ENCODE data around the gene NFATC1.

Gene NFATC1

GRCh38 chr18:79424880-79425568 is 29.3 kb downstream of the NFATC1 start:
- H3K9ac ChIP-seq (ENCODE audit: low read length): no peak overlapping the region
- H3K36me3 ChIP-seq (ENCODE audit: control insufficient read depth, insufficient read depth, low read length): peaks cover 6% of the 10 kb centered on the region
- no peak overlapping the region for H3K27ac ChIP-seq (ENCODE audit: low read depth, low read length)
- no peaks in the 10 kb centered on the region for H3K27me3 ChIP-seq (ENCODE audit: control insufficient read depth, insufficient read depth, low read length)
- no peak overlapping the region for H3K4me3 ChIP-seq (ENCODE audit: low read length)
- peaks cover 8% of the 10 kb centered on the region for H3K4me1 ChIP-seq (ENCODE audit: control insufficient read depth, insufficient read depth, low read length)

DNA sequence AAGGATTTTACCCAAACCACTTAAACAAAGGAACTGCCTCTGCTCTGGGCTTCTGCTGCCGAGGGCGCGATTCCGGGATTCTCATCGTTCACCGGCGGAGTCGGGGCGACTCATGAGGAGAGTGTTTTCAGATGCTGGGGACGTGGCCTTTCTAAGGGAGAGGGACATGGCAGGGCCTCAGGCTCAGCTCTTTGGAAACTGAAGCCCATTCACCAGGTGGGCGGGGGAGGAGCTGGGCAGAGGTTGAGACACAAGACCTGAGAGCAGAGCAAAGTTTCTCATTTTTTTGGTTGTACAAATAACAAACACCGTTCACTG is 29.8 kb downstream of the NFATC1 start:
- no peak overlapping the region for H3K27ac ChIP-seq (ENCODE audit: low read depth, low read length)
- peaks cover 8% of the 10 kb centered on the region for H3K4me1 ChIP-seq (ENCODE audit: control insufficient read depth, insufficient read depth, low read length)
- peaks cover 3% of the 10 kb centered on the region for H3K36me3 ChIP-seq (ENCODE audit: control insufficient read depth, insufficient read depth, low read length)
- no peaks in the 10 kb centered on the region for H3K27me3 ChIP-seq (ENCODE audit: control insufficient read depth, insufficient read depth, low read length)
- no peak overlapping the region for H3K9ac ChIP-seq (ENCODE audit: low read length)
- H3K4me3 ChIP-seq (ENCODE audit: low read length): no peak overlapping the region

DNA sequence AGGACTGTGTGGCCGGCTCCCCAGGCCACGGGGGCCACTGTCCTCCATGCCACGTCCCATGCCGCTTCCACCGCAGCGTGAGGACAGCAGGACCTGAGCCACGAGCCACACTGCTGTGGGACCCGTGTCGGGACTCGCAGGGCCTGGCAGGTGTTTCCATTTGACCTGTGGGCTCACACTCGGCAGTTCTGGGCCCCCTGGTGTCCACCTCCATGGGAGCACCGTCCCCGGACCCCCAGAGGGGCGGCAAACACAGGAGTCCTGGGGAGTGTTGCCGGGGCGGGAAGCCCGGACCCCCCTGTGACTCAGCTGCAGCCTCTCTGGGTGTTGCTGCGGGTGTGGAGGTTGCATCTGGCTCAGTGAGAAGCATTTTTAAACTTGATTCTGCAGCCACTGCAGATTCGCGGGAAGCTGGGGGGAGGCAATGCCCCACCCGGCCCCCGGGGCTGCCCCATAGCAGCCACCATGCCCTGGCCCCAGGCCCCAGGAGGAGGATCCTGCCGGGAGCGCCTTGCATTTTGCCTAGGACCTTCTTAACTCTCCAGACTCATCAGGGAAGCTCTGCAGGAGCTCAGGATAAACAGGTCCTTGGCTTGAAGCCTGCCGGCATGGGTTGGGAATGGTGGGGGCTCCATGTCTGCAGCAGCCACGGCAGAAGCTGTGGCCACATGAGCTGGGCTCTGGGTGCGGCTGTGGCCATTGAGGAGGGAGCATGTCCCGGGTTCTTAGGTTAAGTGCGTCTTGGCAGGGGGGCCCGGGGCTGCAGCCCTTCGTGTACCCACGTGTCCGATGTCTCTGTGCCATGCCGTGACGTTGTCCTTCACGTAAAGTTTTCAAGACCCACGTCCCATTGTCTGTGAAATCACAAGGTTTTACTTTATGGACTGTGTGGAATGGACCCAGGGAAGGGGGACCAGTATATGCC is 30.9 kb downstream of the NFATC1 start:
- H3K4me3 ChIP-seq (ENCODE audit: low read length): no peak overlapping the region
- H3K9ac ChIP-seq (ENCODE audit: low read length): no peak overlapping the region
- H3K27me3 ChIP-seq (ENCODE audit: control insufficient read depth, insufficient read depth, low read length): no peaks in the 10 kb centered on the region
- no peaks in the 10 kb centered on the region for H3K36me3 ChIP-seq (ENCODE audit: control insufficient read depth, insufficient read depth, low read length)
- H3K27ac ChIP-seq (ENCODE audit: low read depth, low read length): no peak overlapping the region
- H3K4me1 ChIP-seq (ENCODE audit: control insufficient read depth, insufficient read depth, low read length): peaks cover 8% of the 10 kb centered on the region

DNA sequence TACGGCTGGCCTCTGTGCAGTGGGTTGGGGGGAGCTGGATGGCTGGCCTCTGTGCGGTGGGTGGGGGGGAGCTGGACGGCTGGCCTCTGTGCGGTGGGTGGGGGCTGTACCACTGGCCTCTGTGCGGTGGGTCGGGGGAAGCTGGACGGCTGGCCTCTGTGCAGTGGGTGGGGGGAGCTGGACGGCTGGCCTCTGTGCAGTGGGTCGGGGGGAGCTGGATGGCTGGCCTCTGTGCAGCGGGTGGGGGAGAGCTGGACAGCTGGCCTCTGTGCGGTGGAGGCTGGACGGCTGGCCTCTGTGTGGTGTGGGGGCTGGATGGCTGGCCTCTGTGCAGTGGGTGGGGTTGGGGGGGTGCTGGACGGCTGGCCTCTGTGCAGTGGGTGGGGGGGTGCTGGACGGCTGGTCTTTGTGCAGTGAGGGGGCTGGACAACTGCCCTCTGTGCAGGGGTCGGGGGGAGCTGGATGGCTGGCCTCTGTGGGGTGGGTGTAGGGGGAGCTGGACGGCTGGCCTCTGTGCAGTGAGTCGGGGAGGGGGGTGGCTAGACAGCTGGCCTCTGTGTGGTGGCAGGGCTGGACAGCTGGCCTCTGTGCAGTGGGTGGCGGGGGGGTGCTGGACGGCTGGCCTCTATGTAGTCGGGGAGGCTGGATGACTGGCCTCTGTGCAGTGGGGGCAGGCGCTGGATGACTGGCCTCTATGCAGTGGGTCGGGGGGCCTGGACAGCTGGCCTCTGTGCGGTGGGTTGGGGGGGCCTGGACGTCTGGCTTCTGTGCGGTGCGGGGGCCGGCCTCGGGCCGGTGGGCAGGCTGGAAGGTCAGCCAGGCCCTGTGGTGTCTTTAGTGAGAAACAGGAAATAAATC is 31.9 kb downstream of the NFATC1 start:
- Histone ChIP-seq H3K4me3 (ENCODE audit: low read length) (no peak overlapping the region), H3K4me1 (ENCODE audit: control insufficient read depth, insufficient read depth, low read length) (peaks cover 8% of the 10 kb centered on the region), H3K27me3 (ENCODE audit: control insufficient read depth, insufficient read depth, low read length) (no peaks in the 10 kb centered on the region), H3K36me3 (ENCODE audit: control insufficient read depth, insufficient read depth, low read length) (no peaks in the 10 kb centered on the region), H3K9ac (ENCODE audit: low read length) (no peak overlapping the region), H3K27ac (ENCODE audit: low read depth, low read length) (no peak overlapping the region)

DNA sequence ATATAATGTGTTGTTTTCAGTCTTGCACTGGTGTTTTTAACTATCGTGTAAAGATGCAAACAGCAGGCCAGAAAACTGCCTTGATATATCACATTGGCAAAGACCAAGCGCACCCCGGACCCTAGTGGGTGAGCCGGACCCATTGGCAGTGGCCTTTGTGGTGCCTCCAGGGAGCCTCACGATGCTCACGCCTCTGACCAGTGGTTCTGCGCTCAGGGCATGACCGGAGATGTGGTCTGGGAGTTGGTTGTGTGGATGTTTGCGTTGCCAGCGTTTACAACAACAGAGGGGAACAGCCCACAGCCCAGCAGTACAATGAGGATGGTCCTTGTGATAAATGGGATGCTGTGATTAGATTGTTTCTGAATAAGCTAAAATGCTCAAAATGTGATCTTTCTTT is 32.6 kb downstream of the NFATC1 start:
- Histone ChIP-seq H3K9ac (ENCODE audit: low read length) (no peak overlapping the region), H3K4me1 (ENCODE audit: control insufficient read depth, insufficient read depth, low read length) (peaks cover 8% of the 10 kb centered on the region), H3K27ac (ENCODE audit: low read depth, low read length) (no peak overlapping the region), H3K4me3 (ENCODE audit: low read length) (no peak overlapping the region), H3K27me3 (ENCODE audit: control insufficient read depth, insufficient read depth, low read length) (no peaks in the 10 kb centered on the region), H3K36me3 (ENCODE audit: control insufficient read depth, insufficient read depth, low read length) (no peaks in the 10 kb centered on the region)

- H3K36me3 ChIP-seq (ENCODE audit: control insufficient read depth, insufficient read depth, low read length): no peaks in the 10 kb centered on the region
- H3K4me3 ChIP-seq (ENCODE audit: low read length): no peak overlapping the region
- no peak overlapping the region for H3K9ac ChIP-seq (ENCODE audit: low read length)
- H3K4me1 ChIP-seq (ENCODE audit: control insufficient read depth, insufficient read depth, low read length): peaks cover 8% of the 10 kb centered on the region
- no peaks in the 10 kb centered on the region for H3K27me3 ChIP-seq (ENCODE audit: control insufficient read depth, insufficient read depth, low read length)
- no peak overlapping the region for H3K27ac ChIP-seq (ENCODE audit: low read depth, low read length)
Measured at GRCh38 chr18:79429381-79429780, 33.7 kb downstream of the NFATC1 start.

DNA sequence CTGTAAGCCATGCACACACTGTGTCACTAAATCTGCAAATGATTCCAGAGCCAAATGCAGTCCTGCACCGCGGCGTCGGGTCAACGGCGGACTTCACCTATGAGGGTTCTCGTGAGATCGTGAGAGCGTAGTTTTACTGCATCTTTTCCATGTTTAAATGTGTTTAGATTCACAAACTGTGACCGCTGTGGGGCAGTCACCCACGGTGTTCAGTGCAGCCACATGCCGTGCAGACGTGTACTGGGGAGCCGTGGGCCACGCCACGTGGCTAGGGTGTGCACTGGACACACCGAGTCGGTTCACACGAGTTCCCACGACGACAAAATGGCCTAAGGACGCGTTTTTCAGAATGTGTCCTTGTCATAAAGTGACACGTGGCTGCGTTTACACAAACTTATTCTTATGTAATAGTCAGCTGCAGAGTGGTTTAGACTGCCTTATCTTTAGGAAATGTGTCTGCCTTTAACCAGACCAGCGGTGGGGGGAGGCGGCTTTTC is 34.1 kb downstream of the NFATC1 start:
- no peaks in the 10 kb centered on the region for H3K27me3 ChIP-seq (ENCODE audit: control insufficient read depth, insufficient read depth, low read length)
- no peaks in the 10 kb centered on the region for H3K36me3 ChIP-seq (ENCODE audit: control insufficient read depth, insufficient read depth, low read length)
- no peak overlapping the region for H3K27ac ChIP-seq (ENCODE audit: low read depth, low read length)
- no peak overlapping the region for H3K4me3 ChIP-seq (ENCODE audit: low read length)
- H3K9ac ChIP-seq (ENCODE audit: low read length): no peak overlapping the region
- peaks cover 8% of the 10 kb centered on the region for H3K4me1 ChIP-seq (ENCODE audit: control insufficient read depth, insufficient read depth, low read length)

DNA sequence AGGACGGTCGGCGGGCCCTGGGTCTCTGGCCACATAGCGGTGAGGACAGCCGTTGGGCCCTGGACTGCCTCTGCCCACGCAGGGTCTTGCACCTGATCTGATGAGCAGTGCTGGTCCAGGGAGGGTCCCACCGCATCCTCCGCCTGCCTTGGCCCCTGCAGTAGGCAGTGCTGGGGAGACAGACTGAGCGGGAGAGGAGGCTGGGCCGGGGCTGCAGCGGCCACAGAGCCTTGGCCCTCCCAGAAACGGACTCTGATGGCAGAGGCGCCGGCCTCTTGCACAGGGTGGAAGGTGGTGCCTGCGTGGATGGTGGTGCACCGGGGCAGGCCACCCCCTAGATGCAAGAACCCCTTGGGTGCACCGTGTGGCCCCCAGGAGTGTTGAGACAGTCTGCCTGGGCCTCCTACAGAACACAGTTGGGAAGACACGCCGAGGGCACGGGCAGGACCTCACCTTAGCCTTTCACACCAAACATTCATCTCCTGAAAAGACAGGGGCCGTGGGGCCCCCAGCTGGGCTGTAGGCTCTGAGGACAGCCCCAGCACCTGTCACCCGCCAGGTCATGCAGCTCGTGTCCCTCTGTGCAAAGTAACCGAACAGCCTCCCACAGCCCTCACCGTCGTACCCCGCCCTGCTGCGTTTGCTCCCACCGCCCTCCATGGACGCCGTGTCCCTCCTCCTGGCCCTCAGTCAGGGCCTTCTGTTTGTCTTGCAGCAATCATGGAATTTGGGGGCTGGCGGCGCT is 36.8 kb downstream of the NFATC1 start:
- Histone ChIP-seq H3K9ac (ENCODE audit: low read length) (no peak overlapping the region), H3K27me3 (ENCODE audit: control insufficient read depth, insufficient read depth, low read length) (no peaks in the 10 kb centered on the region), H3K4me3 (ENCODE audit: low read length) (no peak overlapping the region), H3K4me1 (ENCODE audit: control insufficient read depth, insufficient read depth, low read length) (no peaks in the 10 kb centered on the region), H3K27ac (ENCODE audit: low read depth, low read length) (no peak overlapping the region), H3K36me3 (ENCODE audit: control insufficient read depth, insufficient read depth, low read length) (no peaks in the 10 kb centered on the region)

- no peaks in the 10 kb centered on the region for H3K36me3 ChIP-seq (ENCODE audit: control insufficient read depth, insufficient read depth, low read length)
- H3K27me3 ChIP-seq (ENCODE audit: control insufficient read depth, insufficient read depth, low read length): no peaks in the 10 kb centered on the region
- no peak overlapping the region for H3K9ac ChIP-seq (ENCODE audit: low read length)
- H3K4me3 ChIP-seq (ENCODE audit: low read length): no peak overlapping the region
- H3K4me1 ChIP-seq (ENCODE audit: control insufficient read depth, insufficient read depth, low read length): no peaks in the 10 kb centered on the region
- no peak overlapping the region for H3K27ac ChIP-seq (ENCODE audit: low read depth, low read length)
Measured at GRCh38 chr18:79433431-79433830, 37.7 kb downstream of the NFATC1 start.

- H3K36me3 ChIP-seq (ENCODE audit: control insufficient read depth, insufficient read depth, low read length): no peaks in the 10 kb centered on the region
- H3K27me3 ChIP-seq (ENCODE audit: control insufficient read depth, insufficient read depth, low read length): no peaks in the 10 kb centered on the region
- H3K4me1 ChIP-seq (ENCODE audit: control insufficient read depth, insufficient read depth, low read length): peaks cover 5% of the 10 kb centered on the region
- H3K9ac ChIP-seq (ENCODE audit: low read length): no peak overlapping the region
- no peak overlapping the region for H3K27ac ChIP-seq (ENCODE audit: low read depth, low read length)
- no peak overlapping the region for H3K4me3 ChIP-seq (ENCODE audit: low read length)
Measured at GRCh38 chr18:79434607-79435401, 39.1 kb downstream of the NFATC1 start.

DNA sequence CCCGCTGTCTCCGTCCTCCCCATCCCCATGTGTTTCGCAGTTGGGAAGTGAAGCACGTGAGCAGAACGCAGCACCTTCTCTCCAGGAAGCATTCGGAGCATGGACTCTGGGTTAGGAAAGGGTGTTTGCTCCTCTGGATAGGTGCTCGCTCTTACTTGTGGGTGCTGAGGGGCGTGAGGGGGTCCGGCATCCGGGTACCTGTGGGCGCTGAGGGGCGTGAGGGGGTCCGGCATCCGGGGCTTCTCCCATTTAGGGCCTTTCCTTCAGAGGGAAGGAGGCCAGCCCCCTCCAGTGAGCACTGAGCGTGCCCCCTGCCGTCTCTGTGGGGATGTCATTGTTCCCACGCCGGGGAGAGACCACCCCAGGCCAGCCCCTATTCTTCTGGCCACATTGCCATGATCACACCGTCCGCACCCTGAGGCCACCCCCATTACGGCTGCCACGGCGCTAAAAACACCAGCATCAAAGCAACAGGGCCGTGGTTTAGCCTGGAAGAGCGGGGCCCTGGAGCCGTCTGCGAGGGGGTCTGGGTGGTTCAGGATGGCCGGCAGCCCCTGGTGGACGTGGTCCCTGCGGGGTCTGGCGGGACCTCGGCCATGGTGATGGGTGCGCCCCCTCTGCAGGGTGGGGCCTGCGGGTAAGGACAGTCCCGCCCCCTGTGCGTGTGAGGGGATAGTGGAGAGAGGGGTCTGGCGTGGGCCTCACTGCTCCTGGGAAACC is 41.0 kb downstream of the NFATC1 start:
- H3K4me3 ChIP-seq (ENCODE audit: low read length): no peak overlapping the region
- no peak overlapping the region for H3K27ac ChIP-seq (ENCODE audit: low read depth, low read length)
- peaks cover 5% of the 10 kb centered on the region for H3K4me1 ChIP-seq (ENCODE audit: control insufficient read depth, insufficient read depth, low read length)
- no peaks in the 10 kb centered on the region for H3K36me3 ChIP-seq (ENCODE audit: control insufficient read depth, insufficient read depth, low read length)
- no peak overlapping the region for H3K9ac ChIP-seq (ENCODE audit: low read length)
- H3K27me3 ChIP-seq (ENCODE audit: control insufficient read depth, insufficient read depth, low read length): no peaks in the 10 kb centered on the region

Measured in rectal smooth muscle tissue (tissue), 1 donor.